Hematopoietic multipotent progenitor cell treated with erythropoietin and hydrocortisone succinate and interleukin-3 and kit ligand, for 15 days (in vitro differentiated cells): ENCODE results near the gene DENND5B.
"Not testable (repeated sequence)": the region's sequence is repeated elsewhere in the genome, so short reads cannot be mapped to it uniquely, and the experiment has no call there.

Experiments
- DNase-seq: peaks from one replicate; pipeline ENCODE4 v3.0.0-alpha.2; 2015; ENCODE audit warnings: low spot score

DENND5B gene

DNA sequence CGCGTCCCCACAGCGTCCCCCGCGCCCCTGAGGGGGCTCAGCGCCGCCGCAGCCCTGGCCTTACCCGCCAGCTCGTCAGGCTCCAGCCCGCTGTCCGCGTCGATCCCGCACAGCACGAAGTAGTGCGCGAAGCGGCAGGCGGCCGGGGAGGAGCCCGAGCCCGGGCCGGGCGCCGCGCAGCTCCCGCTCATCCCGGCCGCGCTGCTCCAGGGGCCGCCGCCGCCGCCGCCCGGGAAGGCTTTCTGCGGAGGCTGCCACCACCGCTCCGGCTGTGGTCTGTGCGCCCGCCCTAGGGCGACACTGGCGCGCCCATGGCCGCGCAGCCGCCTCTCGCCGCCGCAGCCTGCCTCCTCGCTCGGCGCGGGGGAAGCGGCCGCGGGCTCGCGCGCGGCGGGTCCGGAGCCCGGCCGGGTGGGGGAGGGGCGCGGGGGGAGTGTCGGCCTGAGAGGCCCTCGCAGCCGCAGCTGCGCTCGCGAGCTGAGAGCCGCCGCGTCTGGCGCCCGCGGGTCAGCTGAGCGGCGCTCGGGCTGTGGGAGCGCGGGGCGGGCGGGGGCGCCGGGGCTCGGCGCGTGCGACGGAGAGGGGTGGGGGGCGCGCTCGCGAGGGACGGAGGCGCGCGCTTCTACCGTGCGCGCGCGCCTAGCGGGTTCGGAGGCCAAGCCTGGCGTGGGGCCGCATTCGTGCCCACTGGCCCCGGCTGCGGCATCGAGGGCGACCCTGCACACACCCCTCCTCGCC, at the start of gene DENND5B:
DENND5B (minus strand) TSS at position 495 of the 738 bp plus-strand sequence; CDS start at position 191, 304 bp downstream.
- DNase-seq = no peak

GRCh38 chr12:31634620-31635019, 43.7 kb upstream of the DENND5B start:
- no peak for DNase-seq

DNA sequence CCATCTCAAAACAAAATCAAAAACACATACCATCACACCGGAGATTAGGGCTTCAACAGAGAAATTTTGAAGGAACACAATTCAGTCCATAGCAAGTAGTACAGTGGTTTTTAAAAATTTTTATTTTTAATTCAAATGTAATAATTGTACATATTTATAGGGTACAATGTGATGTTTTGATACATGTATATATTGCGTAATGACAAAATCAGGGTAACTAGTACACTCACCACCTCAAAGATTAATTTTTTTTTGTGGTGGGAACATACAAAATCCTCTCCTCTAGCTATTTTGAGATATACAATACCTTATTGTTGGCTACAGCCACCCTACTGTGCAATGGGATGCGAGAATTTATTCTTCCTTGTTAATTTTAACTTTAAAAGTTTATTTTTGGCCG, 42.5 kb upstream of the DENND5B start:
- no peak for DNase-seq

GRCh38 chr12:31631809-31632208, 40.9 kb upstream of the DENND5B start:
- no peak for DNase-seq

- no peak for DNase-seq
Measured at GRCh38 chr12:31631023-31631724, 40.2 kb upstream of the DENND5B start.

DNA sequence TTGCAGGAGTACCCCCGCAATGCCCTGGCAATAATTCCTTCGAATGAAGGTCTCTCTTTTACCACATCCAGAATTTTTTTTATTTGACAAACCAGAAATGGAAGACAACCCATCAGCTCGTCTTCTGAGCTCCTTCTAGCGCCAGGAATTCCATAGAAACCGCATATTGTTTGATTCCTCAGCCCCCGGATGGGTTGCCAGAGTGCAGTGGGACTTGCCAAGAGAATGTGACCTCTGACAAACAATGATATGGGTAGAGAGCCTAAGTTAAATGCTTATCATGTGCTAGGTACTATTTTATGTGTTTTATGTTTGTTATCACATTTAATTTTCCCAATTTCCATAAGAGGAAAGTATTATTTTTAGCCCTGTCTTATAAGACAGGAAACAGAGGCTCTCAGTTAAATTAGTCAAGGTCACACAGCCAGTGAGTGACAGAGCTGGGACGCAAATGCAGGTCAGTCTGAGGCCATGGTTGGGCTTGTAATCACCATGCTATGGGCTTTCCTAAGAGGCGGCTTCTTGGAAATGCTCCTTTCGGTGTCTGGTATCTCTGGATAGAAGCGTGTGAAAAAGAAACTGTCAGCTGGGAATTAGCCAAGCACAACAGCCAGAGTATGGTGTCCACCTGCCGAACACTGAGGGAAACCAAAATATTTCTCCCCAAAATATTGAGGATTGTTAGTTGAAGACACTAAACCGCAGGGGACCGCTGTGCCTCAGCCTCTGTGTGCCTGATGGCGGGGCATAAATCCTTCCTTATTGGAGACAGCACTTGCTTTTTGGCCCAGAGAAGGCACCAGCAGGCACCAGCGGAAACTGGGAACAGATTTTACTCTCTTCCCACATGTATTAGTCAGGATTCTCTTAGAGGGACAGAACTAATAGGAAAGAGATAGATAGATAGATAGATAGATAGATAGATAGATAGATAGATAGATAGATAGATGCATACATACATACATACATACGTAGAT, 39.1 kb upstream of the DENND5B start:
- DNase-seq = no peak

- no peak for DNase-seq
Measured at GRCh38 chr12:31627456-31628054, 36.6 kb upstream of the DENND5B start.

DNA sequence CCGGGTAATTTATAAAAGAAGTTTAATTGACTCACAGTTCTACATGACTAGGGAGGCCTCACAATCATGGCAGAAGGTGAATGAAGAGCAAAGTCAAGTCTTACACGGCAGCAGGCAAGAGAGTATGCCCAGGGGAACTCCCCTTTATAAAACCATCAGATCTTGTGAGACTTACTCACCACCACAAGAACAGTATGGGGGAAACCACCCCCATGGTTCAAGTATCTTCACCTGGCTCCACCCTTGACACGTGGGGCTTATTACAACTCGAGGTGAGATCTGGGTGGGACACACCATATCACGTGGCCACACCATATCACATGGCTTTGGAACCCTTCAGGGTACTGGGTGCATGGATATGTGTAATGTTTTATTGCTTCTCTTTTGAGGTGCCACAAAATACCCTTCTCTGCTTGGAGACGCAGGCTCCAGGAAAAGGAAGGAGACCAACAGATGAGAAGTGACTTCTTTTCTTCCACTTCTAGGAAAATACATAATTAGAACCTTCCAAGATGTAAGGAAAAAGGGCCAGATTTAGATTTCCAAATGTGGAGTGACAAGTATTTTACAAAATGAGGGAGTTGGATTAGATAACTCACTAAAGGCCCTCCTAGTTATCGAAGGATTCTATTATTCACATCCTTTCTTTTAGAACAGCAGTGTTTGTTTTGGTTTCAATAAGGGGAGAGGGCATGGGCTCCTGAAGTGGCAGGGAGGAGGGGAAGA, 35.5 kb upstream of the DENND5B start:
- no peak for DNase-seq

DNA sequence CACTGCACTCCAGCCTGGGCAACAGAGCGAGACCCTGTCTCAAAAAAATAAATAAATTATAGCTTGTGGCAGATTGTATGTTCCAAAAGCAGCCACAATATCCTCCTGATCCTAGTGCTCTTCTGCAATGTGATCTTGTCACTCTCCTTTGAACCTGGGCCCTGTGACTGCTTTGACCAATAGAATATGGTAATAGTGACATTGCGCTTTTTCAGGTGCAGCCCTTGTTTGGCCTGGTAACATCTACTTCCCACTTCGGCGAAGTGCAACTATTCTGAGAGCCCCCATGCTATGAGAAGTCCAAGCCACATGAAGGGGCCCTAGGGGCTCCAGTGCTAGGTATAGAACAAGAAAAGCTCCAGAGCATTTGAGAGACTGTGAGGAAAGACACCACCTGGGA, 31.1 kb upstream of the DENND5B start:
- DNase-seq = no peak

DNA sequence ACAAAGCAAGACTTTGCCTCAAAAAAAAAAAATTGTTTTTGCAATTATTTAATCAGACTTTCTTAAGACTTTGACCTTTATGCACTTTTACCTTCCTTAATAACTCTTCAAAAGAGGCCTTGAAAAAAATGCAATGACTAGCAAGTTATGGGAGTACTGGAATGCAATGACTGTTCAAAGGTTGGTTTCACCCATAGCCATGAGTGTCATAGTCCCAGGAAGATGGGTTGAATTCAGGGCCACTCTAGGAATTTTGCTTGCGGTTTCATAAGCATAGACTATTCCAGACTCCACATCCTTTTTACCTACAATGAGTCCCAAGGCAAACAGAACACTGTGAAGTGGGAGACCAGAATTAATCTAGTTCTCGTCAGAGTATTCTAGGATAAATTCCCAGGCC, 29.4 kb upstream of the DENND5B start:
- DNase-seq = no peak

DNA sequence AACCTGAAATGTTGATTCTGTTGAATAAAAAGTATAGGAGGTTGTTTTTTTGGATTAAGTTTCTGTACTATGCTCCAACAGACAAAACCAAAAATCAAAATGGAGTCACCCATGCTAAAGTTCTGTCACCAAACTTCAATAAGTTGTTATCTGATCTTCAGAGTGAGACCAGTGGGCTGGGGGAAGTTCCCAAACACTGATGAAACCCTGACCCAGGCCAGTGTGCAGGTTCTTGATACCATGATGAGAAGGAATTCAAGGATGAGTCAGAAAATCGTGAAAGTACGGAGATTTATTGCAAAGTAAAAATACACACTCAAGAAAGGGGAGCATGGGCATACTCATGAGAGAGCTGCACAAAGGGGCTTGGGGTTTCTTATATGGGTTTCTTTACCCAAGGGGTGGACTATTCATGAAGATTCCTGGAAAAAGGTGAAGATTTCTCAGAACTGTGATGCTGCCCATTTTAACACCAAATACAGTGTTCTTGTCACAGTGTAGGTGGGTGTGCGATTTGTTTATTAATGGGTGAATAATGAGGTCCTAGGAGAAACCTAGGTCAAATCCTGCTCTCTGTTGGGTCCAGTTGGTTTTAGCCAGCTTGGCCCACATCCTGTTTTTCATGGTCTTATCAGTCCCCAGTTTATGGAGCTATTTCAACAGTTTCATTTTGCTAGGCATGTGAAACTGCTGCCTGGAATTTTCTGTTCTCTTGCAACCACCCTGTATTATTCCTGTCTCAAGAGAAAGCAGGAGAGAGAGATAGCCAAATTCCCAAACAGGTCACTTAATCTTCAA, 27.5 kb upstream of the DENND5B start:
- DNase-seq = no peak

DNA sequence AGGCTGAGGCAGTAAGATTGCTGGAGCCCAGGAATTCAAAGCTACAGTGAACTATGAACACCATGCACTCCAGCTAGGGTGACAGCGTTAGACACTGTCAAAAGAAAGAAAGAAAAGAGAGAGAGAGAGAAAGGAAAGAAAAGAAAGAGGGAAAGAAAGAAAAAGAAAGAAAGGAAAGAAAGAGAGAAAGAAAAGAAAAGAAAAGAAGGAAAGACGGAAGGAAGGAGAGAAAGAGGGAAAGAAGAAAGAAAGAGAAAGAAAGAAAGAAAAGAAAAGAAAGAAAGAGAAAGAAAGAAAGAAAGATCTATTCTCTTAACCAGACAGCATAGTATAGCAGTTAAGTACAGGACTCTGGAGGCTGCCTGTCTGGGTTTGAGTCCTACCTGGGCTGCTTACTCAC, 21.9 kb upstream of the DENND5B start:
- DNase-seq = no peak

DNA sequence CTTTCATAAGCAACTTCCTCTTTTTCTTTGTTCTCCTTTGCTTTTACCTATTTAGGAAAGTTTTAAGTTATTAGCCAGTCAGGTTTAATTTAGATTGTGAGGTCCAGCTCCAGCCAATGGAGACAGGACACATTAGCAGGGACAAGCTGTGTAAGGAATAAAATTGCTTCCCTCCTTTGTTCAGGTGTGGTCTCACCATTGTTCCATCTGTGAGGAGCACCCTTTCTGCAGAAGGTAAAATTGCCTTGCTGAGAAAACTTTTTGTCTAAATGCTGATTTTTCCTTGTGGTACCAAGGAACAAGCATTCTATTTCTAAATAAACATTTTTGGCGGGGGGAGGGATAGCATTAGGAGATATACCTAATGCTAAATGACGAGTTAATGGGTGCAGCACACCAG, 17.4 kb upstream of the DENND5B start:
- DNase-seq = not testable (repeated sequence)

DNA sequence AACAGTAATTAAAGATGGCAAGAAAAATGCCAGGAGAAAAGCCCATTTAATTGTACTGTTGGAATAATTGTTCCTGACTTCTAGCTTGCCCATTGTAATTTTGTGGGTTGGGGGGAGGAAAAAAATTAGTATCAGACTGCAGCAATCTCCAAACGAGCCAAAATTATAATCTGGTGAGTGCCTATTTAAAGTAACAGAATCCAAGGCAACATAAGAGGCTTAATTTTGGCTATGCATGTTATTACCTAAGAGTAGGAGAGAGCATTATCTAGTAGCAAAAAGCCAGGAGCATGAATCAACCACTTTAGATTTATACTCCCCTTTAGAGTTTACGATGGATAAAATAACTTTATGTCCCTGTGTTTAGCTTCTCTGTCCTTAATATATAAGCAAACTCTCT, 14.6 kb upstream of the DENND5B start:
- DNase-seq = no peak

DNA sequence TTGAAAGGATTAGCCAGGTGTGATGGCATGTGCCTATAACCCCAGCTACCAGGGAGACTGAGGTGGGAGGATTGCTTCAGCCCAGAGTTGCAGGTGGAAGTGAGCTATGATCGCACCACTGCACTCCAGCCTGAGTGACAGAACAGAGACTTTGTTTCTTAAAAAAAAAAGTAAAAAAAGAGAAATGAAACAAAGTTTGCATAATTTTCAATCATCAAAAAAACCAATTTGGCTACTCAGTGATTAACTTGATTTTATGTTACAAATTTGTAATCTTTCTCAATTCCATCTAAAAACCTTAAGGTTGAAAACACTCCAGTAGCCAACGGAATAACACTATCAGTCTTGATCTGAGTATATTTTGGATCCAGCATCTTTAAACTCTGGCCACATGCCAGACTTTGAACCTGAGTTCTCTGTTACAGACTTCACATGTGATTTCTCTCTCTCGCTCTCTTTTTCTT, 12.6 kb upstream of the DENND5B start:
- no peak for DNase-seq

DNA sequence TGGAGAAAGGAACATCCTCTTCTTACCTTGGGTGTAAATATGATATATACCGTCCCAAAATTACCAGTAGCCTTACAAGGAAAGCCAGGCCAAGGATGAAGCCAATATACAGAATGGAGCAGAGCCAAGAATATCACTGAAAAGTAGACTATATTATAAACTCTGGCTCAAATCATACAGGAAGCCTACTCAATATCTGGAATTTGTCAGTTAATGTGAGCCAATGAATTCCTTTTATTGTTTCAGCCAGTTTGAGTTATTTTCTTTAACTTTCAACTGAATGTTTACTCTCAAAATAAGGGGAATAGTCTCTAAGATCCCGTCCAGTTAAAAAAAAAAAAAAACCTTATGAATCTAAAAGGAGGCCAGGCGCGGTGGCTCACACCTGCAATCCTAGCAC, 9.8 kb upstream of the DENND5B start:
- no peak for DNase-seq

DNA sequence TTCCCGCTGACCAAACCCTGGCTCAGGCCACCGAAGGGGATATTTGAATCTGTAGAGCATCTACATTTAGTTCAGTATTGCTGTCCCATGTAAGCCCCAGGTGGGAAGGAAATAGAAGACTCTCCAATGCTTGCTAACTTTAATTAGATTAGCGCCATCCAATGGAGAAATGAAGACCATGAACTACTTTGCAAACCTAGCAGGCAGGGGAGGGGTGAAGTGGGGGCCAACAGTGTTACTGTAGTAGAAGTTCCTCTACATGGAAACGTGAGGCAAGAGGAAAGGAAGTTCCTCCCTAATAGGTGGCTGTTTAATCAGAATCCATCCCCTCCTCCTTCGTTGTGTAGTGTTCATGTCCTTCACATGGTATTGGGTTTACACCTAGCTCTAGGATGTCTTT, 9.3 kb upstream of the DENND5B start:
- DNase-seq = no peak

- no peak for DNase-seq
Measured at GRCh38 chr12:31599053-31599452, 8.1 kb upstream of the DENND5B start.

DNA sequence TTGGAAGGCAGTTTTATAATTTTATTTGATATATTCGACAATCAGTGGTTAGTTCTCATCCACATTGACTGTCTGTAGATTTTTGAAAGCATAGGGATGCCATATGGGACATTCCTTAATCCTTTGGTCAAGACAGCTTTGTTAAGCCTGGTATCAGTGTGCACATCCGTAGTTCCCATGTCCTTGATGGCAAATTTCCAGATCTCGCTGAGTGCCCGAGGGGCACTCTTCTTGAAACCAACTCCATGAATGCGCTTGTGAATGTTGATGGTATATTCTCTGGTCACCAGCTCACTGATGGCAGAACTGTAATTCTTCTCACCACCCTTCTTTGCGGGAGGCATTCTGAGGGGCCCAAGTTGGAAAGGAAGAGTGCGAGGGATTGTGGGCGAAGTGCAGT, 6.1 kb upstream of the DENND5B start:
- no peak for DNase-seq

- no peak for DNase-seq
Measured at GRCh38 chr12:31594681-31595080, 3.7 kb upstream of the DENND5B start.
